ENCODE results near the gene KAZN.

DNA sequence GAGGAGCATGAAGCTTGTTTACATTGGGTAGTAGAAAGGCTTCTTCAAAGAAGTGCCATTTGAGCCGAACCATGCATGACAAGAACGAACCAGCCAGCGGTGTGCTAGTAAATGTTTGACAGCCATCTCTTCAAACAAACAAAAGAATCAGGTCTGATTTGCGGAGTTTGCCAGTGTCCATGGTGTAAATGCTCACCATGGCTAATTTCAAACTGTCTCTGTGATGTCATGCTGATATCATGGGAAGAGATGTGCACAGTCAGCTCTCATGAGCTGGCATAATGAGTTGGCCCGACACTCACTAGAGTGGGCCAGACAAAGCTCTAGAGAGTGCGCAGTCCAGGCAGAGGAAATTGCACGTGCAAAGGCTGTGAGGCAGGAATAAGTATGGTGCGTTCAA, 101.1 kb downstream of the KAZN start:
- TF ChIP-seq, protein P1, sequence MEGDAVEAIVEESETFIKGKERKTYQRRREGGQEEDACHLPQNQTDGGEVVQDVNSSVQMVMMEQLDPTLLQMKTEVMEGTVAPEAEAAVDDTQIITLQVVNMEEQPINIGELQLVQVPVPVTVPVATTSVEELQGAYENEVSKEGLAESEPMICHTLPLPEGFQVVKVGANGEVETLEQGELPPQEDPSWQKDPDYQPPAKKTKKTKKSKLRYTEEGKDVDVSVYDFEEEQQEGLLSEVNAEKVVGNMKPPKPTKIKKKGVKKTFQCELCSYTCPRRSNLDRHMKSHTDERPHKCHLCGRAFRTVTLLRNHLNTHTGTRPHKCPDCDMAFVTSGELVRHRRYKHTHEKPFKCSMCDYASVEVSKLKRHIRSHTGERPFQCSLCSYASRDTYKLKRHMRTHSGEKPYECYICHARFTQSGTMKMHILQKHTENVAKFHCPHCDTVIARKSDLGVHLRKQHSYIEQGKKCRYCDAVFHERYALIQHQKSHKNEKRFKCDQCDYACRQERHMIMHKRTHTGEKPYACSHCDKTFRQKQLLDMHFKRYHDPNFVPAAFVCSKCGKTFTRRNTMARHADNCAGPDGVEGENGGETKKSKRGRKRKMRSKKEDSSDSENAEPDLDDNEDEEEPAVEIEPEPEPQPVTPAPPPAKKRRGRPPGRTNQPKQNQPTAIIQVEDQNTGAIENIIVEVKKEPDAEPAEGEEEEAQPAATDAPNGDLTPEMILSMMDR (IDR thresholded peaks at IDR 0.05) = no peak
- TF ChIP-seq EP300 (IDR thresholded peaks at IDR 0.05) (no peak), POLR2A (IDR thresholded peaks at IDR 0.05) (no peak)
